Diencephalon (tissue), 1 donor: ENCODE results near the gene HECTD1. TPM values are rescaled to one million over a fixed set of nuclear protein-coding genes. Genes with fewer than 3 reads are reported as not detected.

Experiments used
- small RNA-seq: library from RNA; depleted of rRNA; stranded (forward); fragments of <200 nt; gene quantifications from one replicate; pipeline ENCODE3, GENCODE V24; 2014
- total RNA-seq: library from RNA; depleted of rRNA; stranded (reverse); fragments of >200 nt; gene quantifications from one replicate; pipeline ENCODE4 v1.2.3, GENCODE V29; 2014

Gene HECTD1
- 350 TPM for total RNA-seq

DNA sequence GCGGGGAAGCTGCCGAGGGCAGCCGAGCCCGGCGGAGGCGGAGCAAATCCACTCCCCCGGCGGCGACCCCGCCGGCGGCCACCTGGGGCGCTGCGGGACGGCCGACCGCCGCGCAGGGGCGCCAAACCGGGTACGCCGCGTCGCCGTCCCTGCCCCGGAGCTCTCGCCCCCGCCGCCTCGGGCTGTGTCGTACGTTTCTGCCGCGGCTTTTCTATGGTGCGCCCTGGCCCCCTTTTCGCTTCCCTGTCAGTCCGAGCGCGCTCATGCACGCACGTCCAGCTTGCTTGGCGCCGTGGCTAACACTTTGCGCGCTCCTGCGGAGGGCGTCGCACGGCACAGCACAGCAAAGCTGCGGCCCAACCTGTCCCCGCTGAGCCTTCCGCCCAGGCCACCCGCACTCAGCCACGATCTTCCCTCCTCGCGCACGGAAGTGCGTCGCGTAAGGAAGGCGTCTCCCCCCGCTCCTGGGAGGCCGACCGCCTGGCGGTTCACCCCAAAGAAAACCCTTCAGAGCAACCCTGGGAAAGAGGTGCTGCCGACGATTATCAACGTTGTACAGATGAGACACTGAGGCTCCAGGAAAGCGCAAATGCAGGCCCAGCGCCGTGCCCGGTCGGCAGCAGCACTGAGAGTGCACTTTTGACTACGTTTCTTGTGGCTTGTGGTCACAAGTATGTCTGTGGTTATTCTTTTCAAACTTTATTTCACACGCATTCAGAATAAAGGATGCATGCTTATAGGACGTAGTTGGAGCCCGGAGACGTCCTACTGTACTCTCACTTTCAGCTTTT lies at the start of gene HECTD1:
HECTD1 (minus strand) TSS at position 39 of the 791 bp plus-strand sequence. CDS start 1,857 bp downstream, outside the sequence.

Small RNAs within 50 kb of the gene (small RNA-seq; reads per million reads assigned to genes)
- gene RF00019 (not detected), gene RNU6-541P (not detected)

Other genes starting within 250 kb of the HECTD1 start
- 21.0 TPM for gene AP4S1, start 182.1 kb downstream of the HECTD1 start, total RNA-seq
- gene STRN3, start 181.4 kb downstream of the HECTD1 start, total RNA-seq = 122 TPM
- gene HEATR5A, start 212.8 kb upstream of the HECTD1 start, total RNA-seq = 48.9 TPM
- 55.8 TPM for gene DTD2, start 249.7 kb upstream of the HECTD1 start, total RNA-seq